Left renal pelvis (tissue), 4 donors: ENCODE results near the gene HSP90AB1. TPM values are rescaled to one million over a fixed set of nuclear protein-coding genes. Genes with fewer than 3 reads are reported as not detected.

Experiments used
- polyA plus RNA-seq, 4 donors: library from polyadenylated mRNA; unstranded; fragments of 120-200 nt; gene quantifications; one replicate each; pipeline ENCODE4 v1.2.1, GENCODE V29; 2013; ENCODE audit not compliant: insufficient read length in 4 of 4

HSP90AB1 gene
- polyA plus RNA-seq, 4 donors: 1,104 to 1,369 (median 1,222) TPM

Other genes starting within 250 kb of the HSP90AB1 start
- 10 to 100 TPM; 37.0 to 44.0 (median 38.1) TPM for gene MRPL14, start 119.6 kb upstream of the HSP90AB1 start, polyA plus RNA-seq
- 10 to 100 TPM; 23.9 to 37.9 (median 31.3) TPM for gene TMEM63B, start 119.5 kb upstream of the HSP90AB1 start, polyA plus RNA-seq
- gene CAPN11, start 88.3 kb upstream of the HSP90AB1 start, polyA plus RNA-seq: under 1 TPM in 3 of 4 donors, not detected in 1; 0.07 to 0.37 (median 0.08) TPM
- gene MYMX, start 30.2 kb upstream of the HSP90AB1 start, polyA plus RNA-seq: 1 to 10 TPM in 2 of 4 donors, under 1 TPM in 2; 0.33 to 1.2 (median 0.83) TPM
- 10 to 100 TPM; 29.9 to 38.7 (median 34.6) TPM for gene SLC29A1, start 23.5 kb upstream of the HSP90AB1 start, polyA plus RNA-seq
- gene SLC35B2, start 10.4 kb downstream of the HSP90AB1 start, polyA plus RNA-seq: 10 to 100 TPM; 51.5 to 57.5 (median 54.1) TPM
- 10 to 100 TPM in 3 of 4 donors, 1 to 10 TPM in 1; 6.2 to 11.9 (median 10.6) TPM for gene NFKBIE, start 18.4 kb downstream of the HSP90AB1 start, polyA plus RNA-seq
- 1 to 10 TPM in 3 of 4 donors, under 1 TPM in 1; 0.62 to 1.5 (median 1.1) TPM for gene TMEM151B, start 23.3 kb downstream of the HSP90AB1 start, polyA plus RNA-seq
- 10 to 100 TPM; 11.1 to 21.8 (median 14.5) TPM for gene AARS2, start 66.2 kb downstream of the HSP90AB1 start, polyA plus RNA-seq
- not detected for gene SPATS1, start 95.5 kb downstream of the HSP90AB1 start, polyA plus RNA-seq
- 10 to 100 TPM; 31.5 to 48.6 (median 40.7) TPM for gene CDC5L, start 140.6 kb downstream of the HSP90AB1 start, polyA plus RNA-seq